22Rv1 (cell line): Measurements from ENCODE around the gene NOL4L.

Source experiments
- CTCF ChIP-seq: fragments of 450-650 bp; IDR thresholded peaks from 2 replicates; pipeline ENCODE4 v1.5.1; 2017; ENCODE audit warnings: mild to moderate bottlenecking
- ZFX ChIP-seq: fragments of 450-650 bp; IDR thresholded peaks from 2 replicates; pipeline ENCODE4 v1.6.1; 2017; ENCODE audit warnings: antibody characterized with exemption, borderline replicate concordance

DNA sequence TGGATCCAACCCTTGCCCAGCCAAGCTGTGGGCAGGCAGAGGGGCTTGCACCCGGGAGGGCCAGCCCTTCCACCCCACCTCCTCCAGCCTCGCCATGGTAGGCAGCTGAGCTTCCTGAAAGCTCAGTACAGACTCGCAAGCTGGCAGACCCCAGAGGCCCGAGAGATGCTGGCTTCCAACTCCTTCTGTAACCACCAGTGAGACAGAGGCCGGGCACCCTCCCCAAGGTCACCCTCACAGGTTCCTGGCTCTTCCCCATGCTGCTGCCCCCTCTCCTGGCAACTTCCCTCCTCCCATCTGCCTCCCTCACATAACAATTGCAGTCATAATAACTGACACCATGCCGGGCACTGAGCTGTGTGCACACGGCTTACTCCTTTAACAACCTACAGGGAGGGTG is 26.2 kb upstream of the NOL4L start:
- no peak for TF ChIP-seq CTCF
- no peak for TF ChIP-seq ZFX
